Stimulated activated naive CD4-positive, alpha-beta T cell treated with Interleukin-2 at 50 U/mL for 16 hours (primary cell): ENCODE measurements around the gene PACRGL.

ENCODE experiments used
- DNase-seq: peaks from one replicate; lab custom pipeline; 2025; lab: John Stamatoyannopoulos, UW

PACRGL gene

GRCh38 chr4:20700007-20700761 is at the start of gene PACRGL:
Gene PACRGL (plus strand): TSS chr4:20700458. CDS start chr4:20704482, 4,024 bp downstream.
- DNase-seq = peak; percentile 93

GRCh38 chr4:20652226-20652885 is 47.9 kb upstream of the PACRGL start:
- no peak for DNase-seq

GRCh38 chr4:20658456-20658855 is 41.8 kb upstream of the PACRGL start:
- no peak for DNase-seq

GRCh38 chr4:20662851-20663250 is 37.4 kb upstream of the PACRGL start:
- no peak for DNase-seq

- no peak for DNase-seq
Measured at GRCh38 chr4:20666012-20666860, 34.0 kb upstream of the PACRGL start.

GRCh38 chr4:20672262-20672661 is 28.0 kb upstream of the PACRGL start:
- DNase-seq = no peak

GRCh38 chr4:20675786-20676185 is 24.5 kb upstream of the PACRGL start:
- no peak for DNase-seq

GRCh38 chr4:20676501-20677197 is 23.6 kb upstream of the PACRGL start:
- DNase-seq = no peak

GRCh38 chr4:20678400-20678799 is 21.9 kb upstream of the PACRGL start:
- no peak for DNase-seq

GRCh38 chr4:20679951-20680350 is 20.3 kb upstream of the PACRGL start:
- no peak for DNase-seq

GRCh38 chr4:20680736-20681135 is 19.5 kb upstream of the PACRGL start:
- DNase-seq = no peak

- DNase-seq = no peak
Measured at GRCh38 chr4:20681271-20681670, 19.0 kb upstream of the PACRGL start.

- no peak for DNase-seq
Measured at GRCh38 chr4:20682853-20683252, 17.4 kb upstream of the PACRGL start.

- no peak for DNase-seq
Measured at GRCh38 chr4:20683766-20684165, 16.5 kb upstream of the PACRGL start.

GRCh38 chr4:20684852-20685763 is 15.2 kb upstream of the PACRGL start:
- no peak for DNase-seq

GRCh38 chr4:20687864-20688263 is 12.4 kb upstream of the PACRGL start:
- DNase-seq = no peak

GRCh38 chr4:20696815-20697214 is 3.4 kb upstream of the PACRGL start:
- DNase-seq = no peak

GRCh38 chr4:20698382-20698781 is 1.9 kb upstream of the PACRGL start:
- DNase-seq = no peak

- no peak for DNase-seq
Measured at GRCh38 chr4:20698820-20699219, 1.4 kb upstream of the PACRGL start.

- DNase-seq = no peak
Measured at GRCh38 chr4:20711335-20711734, 11.1 kb downstream of the PACRGL start.

- DNase-seq = no peak
Measured at GRCh38 chr4:20723019-20723418, 22.8 kb downstream of the PACRGL start.
